Measurements from ENCODE around the gene TRIM54. TPM values are rescaled to one million over a fixed set of nuclear protein-coding genes. Genes with fewer than 3 reads are reported as not detected.
A peak's percentile ranks its signal among the peaks of the same experiment; 100 is the strongest.

Gene TRIM54
- total RNA-seq, 3 donors from 2014 or later = 0.21 to 0.40 (median 0.22) TPM

DNA sequence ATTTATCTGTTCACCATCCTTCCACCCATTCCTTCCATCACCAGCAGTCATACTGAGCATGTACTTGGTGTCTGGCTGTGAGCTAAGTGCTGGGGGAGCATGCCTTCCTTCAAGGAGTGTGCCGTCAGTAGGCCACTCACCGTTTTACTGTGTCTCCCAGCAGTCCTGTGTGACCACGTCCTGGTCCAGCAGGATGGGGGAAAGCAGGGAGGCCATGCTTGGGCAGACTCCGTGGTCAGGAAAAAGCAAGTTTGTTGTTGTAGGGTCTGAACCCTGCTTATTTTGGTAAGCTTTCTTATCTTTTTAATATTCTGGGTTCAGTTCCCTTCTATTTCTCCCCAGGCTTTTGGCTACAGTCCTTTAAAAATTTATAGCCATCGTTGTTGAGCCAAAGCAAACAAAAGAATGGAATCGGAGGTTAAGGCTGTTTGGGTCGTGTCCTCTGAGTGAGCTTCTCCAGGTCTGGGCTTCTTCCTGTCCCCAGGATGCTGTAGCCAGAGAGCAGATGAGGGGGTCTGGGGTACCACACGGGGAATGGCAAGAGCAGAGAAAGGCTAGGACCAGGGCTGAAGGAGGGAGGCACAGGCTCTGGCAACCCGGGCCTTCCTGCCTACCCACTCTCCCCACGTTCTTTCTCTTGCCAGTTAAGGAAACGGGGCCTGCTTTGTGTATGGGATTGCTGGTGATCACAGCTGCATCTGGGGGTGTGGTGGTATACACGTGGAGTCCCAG is 32.9 kb upstream of the TRIM54 start:
- Mint-ChIP-seq H3K9me3 (no peaks in the 10 kb centered on the region), H3K4me1 (ENCODE audit: low read depth) (no peaks in the 10 kb centered on the region)
- ATAC-seq = no peak

DNA sequence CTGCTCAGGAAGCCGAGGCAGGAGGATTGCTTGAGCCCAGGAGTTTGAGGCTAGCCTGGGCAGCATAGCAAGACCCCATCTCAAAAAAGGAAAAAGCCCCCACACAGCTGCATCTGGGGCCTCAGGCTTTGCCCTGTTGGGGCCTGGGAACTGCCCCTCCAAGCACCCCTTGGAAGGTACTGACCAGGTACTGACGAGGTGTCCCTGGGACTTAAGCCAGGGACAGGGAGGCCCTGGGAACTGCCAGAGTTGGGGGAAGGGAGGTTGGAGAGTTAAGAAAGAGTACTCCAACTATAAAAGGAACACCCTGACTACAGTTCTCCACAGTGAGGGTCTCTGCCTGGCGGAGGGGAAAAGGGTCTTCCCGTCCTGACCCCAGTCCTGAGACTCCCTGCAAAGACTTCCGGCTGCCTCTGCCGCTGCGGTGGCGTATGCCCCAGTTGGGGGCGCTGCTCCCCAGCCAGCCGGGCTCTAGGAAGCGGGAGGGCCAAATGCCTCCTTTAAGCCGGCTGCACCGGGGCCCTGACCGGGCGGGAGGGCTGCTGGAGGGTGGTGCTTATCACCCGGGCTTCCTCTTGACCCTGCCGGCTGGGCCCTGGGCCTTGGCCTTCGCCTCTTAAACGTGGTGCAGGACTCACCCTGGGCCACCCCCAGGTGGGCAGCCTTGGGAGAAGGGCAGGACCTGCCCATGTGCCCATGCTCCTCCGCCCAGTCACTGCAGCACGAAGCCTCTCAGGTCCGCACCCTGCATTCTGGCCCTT is 32.2 kb upstream of the TRIM54 start:
- DNase-seq (peak; percentile 27), ATAC-seq (peak; percentile 76)
- no peaks in the 10 kb centered on the region for H3K4me1 Mint-ChIP-seq (ENCODE audit: low read depth)
- H3K9me3 Mint-ChIP-seq = no peaks in the 10 kb centered on the region
- peaks cover 28% of the 10 kb centered on the region for H3K27me3 Mint-ChIP-seq (ENCODE audit: low read depth)
- H3K4me3 Mint-ChIP-seq = no peak overlapping the region
- H3K36me3 Mint-ChIP-seq (ENCODE audit: insufficient read depth) = no peaks in the 10 kb centered on the region

More for the DNA sequence above, 32.9 kb upstream of the TRIM54 start:
- no peaks in the 10 kb centered on the region for H3K36me3 Mint-ChIP-seq (ENCODE audit: insufficient read depth)
- no peak overlapping the region for H3K4me3 Mint-ChIP-seq
- no peak for DNase-seq
- peaks cover 21% of the 10 kb centered on the region for H3K27me3 Mint-ChIP-seq (ENCODE audit: low read depth)

DNA sequence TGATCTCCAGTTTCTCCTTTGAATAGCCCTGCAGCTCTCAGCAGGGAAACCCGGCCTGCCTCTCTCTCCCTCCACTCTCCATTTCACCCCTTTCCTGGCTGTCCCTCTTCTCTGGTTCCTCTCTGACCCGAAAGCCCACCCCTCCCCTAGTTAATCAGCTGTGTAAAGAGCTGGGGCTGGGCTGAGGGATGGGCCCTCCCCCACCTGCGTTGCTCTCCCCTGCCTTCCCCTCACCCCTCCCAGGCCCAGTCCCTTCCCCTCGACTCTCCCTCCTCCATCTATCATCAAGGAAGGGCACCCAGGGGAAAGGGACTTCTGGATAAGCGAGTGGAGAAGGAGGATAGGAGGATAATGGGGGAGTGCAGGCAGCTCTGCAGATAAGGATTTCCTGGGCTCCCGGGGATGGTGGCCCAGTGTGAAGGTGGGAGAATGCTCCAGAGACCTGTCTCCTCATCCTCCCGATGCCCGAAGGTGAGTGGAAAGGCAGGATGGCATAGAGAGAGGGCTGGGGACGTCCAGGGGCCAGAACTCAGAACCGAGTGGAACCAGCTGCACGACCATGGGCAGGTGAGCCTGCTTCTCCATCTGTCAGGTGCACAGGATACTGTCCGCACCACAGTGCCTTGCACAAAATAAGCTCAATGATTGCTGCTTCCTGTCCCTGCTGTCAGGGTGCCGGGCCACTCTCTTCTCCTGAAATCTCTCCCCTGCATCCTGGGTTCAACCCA is 31.4 kb upstream of the TRIM54 start:
- Mint-ChIP-seq H3K9me3 (no peaks in the 10 kb centered on the region), H3K36me3 (ENCODE audit: insufficient read depth) (no peaks in the 10 kb centered on the region), H3K4me3 (no peak overlapping the region), H3K27me3 (ENCODE audit: low read depth) (peaks cover 33% of the 10 kb centered on the region), H3K4me1 (ENCODE audit: low read depth) (no peaks in the 10 kb centered on the region)
- no peak for DNase-seq
- ATAC-seq = no peak

DNA sequence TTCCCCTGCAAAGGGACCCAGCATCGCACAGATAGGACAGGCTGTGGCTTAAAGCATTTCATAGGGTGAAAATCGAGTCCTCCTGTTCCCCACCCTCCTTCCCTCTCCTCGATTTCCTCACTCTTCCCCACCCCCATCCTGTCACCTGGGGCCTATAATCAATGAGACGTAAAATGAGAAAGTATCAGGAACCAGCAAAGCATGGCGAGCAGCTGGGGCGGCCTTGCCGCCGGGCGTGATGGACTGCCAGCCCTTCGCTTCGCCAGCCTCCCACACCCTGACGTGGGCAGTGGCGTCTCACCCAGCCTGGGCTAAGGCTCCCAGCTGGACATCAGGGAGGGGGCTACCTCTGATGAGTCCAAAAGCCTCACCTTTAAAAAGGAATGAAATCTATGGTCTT is 30.5 kb upstream of the TRIM54 start:
- no peaks in the 10 kb centered on the region for H3K9me3 Mint-ChIP-seq
- no peak for DNase-seq
- peaks cover 43% of the 10 kb centered on the region for H3K27me3 Mint-ChIP-seq (ENCODE audit: low read depth)
- no peaks in the 10 kb centered on the region for H3K36me3 Mint-ChIP-seq (ENCODE audit: insufficient read depth)
- no peak for ATAC-seq
- H3K4me3 Mint-ChIP-seq = no peak overlapping the region
- no peaks in the 10 kb centered on the region for H3K4me1 Mint-ChIP-seq (ENCODE audit: low read depth)

DNA sequence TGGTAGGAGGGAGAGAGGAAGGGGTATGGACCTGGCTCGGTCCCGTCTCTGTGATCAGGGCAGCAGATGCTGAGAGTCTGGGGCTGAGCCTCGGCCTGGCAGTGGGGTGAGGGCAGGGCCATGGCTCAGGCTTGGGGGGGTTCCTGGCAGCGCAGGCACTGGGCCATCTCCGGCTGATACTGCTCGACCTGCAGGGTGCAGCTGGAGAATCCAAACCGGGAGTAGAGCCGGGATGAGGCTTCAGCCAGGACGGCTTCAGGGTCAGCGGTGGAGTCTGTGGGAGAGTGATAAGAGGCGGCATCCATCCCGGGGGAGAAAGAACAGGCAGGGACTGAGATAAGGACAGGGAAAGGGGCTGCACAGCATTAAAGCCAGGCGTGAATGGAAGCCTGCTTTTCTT is 27.0 kb upstream of the TRIM54 start:
- Mint-ChIP-seq H3K9me3 (no peaks in the 10 kb centered on the region), H3K4me1 (ENCODE audit: low read depth) (no peaks in the 10 kb centered on the region), H3K27me3 (ENCODE audit: low read depth) (peaks cover 65% of the 10 kb centered on the region), H3K4me3 (no peak overlapping the region), H3K36me3 (ENCODE audit: insufficient read depth) (no peaks in the 10 kb centered on the region)
- DNase-seq (no peak), ATAC-seq (no peak)

DNA sequence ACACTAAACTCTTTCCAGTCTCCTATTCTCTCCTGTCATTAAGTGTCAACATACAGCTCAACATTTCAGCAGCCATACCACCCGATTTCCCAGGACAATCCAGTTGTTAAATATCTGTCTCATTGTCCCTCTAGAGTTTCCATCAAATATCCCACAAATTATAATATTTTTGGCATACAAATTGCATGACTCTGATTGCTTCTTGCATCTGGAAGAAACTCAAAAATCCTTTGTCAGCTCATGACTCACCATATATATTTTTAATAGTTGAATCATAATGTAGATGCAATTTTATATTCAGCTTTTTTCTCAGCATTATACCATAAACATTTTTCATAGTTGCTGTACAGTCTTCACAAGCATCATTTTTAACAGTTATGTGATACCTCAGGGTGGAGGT is 26.6 kb upstream of the TRIM54 start:
- DNase-seq (no peak), ATAC-seq (no peak)
- no peaks in the 10 kb centered on the region for H3K4me1 Mint-ChIP-seq (ENCODE audit: low read depth)
- H3K4me3 Mint-ChIP-seq = no peak overlapping the region
- H3K27me3 Mint-ChIP-seq (ENCODE audit: low read depth) = peaks cover 69% of the 10 kb centered on the region
- H3K9me3 Mint-ChIP-seq = no peaks in the 10 kb centered on the region
- no peaks in the 10 kb centered on the region for H3K36me3 Mint-ChIP-seq (ENCODE audit: insufficient read depth)

DNA sequence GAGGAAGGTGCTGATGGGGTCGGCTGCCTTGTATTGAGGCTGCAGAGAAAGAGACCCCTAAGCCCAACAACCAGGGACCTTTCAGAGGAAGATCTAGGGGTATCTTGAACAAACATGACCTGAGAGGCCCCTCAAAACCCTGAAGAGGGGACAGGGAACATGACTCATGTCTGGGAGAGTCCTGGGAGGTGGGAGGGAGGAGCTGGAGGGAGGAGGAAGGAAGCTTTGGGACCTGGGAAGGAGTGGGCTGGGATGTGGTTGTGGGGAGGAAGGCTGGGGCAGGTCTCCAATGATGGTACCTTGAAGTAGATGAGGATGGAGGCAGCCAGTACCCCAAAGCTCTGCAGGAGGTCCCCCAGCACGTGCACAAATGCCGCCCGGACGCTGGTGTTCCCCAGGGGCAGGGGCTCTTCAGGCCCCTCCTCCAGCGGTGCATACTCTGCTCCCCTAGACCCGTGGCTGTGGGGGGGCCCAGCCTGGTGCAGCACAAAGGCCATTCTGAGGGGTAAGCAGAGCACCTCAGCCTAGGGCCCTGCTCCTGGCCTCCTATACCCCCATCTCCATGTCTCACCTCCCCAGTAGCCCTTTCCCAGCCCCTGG is 25.3 kb upstream of the TRIM54 start:
- H3K27me3 Mint-ChIP-seq (ENCODE audit: low read depth) = peaks cover 73% of the 10 kb centered on the region

DNA sequence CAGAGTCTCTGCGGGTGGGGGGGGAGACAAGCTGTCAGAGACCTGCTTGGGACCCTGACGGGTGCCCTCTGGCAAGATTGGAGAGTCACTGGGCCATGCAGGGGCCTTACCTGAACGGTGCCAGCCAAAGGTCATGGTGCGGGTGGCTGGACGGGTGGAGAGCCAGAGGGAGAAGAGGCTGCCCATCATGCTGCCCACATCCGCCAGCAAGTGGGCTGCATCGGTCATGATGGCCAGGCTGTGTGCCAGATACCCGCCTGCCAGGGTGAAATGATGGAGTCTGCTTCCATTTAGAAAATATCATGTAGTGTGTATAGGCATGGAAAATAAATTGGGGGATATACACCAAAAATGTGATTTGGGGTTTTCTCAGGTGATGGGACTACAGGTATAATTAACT is 24.2 kb upstream of the TRIM54 start:
- no peak overlapping the region for H3K4me3 Mint-ChIP-seq
- ATAC-seq (no peak), DNase-seq (no peak)
- H3K4me1 Mint-ChIP-seq (ENCODE audit: low read depth) = peaks cover 13% of the 10 kb centered on the region
- H3K9me3 Mint-ChIP-seq = no peaks in the 10 kb centered on the region
- no peaks in the 10 kb centered on the region for H3K36me3 Mint-ChIP-seq (ENCODE audit: insufficient read depth)
- peaks cover 69% of the 10 kb centered on the region for H3K27me3 Mint-ChIP-seq (ENCODE audit: low read depth)

More for the DNA sequence above, 25.3 kb upstream of the TRIM54 start:
- H3K9me3 Mint-ChIP-seq = no peaks in the 10 kb centered on the region
- peaks cover 12% of the 10 kb centered on the region for H3K4me1 Mint-ChIP-seq (ENCODE audit: low read depth)
- DNase-seq (no peak), ATAC-seq (no peak)
- no peaks in the 10 kb centered on the region for H3K36me3 Mint-ChIP-seq (ENCODE audit: insufficient read depth)
- H3K4me3 Mint-ChIP-seq = no peak overlapping the region

DNA sequence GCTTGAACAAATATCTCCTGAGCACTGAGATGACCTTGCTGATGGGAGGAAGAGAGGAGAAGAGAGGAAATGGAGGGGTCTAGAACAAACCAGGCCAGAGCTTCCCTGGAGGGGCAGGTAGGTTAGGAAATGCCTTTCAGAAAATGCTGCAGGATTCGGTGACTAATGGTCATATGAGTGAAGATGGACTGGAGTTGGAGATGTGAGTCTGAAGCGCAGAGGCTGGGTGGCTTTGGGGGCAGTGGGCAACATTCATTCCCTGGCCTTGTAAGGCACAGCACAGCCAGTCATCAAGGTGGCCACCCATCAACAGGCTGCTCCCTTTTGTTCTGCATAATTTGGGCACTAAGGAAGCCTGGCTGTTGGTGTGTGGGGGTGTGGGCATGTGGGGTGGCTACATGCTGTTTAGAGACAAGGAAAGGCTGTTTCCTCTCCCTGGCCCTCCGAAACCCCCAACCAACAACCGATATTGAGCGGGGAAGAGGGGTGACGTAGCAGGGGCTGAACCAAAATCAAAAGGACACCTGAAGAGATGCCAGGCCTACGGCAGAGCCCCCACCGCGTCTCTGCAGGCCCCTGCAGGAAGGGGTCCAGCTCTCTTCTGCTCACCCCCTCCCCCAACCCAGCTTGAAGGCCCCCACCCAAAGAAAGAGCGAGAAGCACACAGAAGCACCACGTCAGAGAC is 20.8 kb upstream of the TRIM54 start:
- peaks cover 33% of the 10 kb centered on the region for H3K4me1 Mint-ChIP-seq (ENCODE audit: low read depth)

DNA sequence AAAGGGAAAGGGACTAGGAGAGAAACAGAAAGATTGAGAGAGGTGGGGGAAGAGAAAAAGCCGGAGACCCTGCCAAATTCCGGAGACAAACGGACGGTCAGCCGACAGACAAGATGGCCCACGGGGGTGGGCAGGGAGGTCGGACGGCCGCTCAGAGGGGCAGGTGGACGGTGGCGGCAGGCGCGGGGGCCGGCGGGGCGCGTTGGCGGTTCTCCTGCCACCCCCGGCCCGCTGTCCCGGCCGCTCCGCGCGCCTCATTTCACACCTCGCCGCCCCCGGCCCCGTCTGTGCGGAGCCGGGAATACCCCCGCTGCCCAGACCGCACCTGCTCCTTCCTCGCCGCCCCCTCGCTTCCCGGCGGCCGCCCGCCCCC is 20.3 kb upstream of the TRIM54 start:
- H3K4me1 Mint-ChIP-seq (ENCODE audit: low read depth) = peaks cover 33% of the 10 kb centered on the region
- DNase-seq (no peak), ATAC-seq (no peak)
- H3K9me3 Mint-ChIP-seq = no peaks in the 10 kb centered on the region
- no peaks in the 10 kb centered on the region for H3K36me3 Mint-ChIP-seq (ENCODE audit: insufficient read depth)
- H3K4me3 Mint-ChIP-seq = peak overlapping the region; percentile 53
- H3K27me3 Mint-ChIP-seq (ENCODE audit: low read depth) = peaks cover 65% of the 10 kb centered on the region

More for the DNA sequence above, 20.8 kb upstream of the TRIM54 start:
- H3K4me3 Mint-ChIP-seq = peak overlapping the region; percentile 53
- DNase-seq (no peak), ATAC-seq (no peak)
- H3K36me3 Mint-ChIP-seq (ENCODE audit: insufficient read depth) = no peaks in the 10 kb centered on the region
- H3K9me3 Mint-ChIP-seq = no peaks in the 10 kb centered on the region
- H3K27me3 Mint-ChIP-seq (ENCODE audit: low read depth) = peaks cover 71% of the 10 kb centered on the region

DNA sequence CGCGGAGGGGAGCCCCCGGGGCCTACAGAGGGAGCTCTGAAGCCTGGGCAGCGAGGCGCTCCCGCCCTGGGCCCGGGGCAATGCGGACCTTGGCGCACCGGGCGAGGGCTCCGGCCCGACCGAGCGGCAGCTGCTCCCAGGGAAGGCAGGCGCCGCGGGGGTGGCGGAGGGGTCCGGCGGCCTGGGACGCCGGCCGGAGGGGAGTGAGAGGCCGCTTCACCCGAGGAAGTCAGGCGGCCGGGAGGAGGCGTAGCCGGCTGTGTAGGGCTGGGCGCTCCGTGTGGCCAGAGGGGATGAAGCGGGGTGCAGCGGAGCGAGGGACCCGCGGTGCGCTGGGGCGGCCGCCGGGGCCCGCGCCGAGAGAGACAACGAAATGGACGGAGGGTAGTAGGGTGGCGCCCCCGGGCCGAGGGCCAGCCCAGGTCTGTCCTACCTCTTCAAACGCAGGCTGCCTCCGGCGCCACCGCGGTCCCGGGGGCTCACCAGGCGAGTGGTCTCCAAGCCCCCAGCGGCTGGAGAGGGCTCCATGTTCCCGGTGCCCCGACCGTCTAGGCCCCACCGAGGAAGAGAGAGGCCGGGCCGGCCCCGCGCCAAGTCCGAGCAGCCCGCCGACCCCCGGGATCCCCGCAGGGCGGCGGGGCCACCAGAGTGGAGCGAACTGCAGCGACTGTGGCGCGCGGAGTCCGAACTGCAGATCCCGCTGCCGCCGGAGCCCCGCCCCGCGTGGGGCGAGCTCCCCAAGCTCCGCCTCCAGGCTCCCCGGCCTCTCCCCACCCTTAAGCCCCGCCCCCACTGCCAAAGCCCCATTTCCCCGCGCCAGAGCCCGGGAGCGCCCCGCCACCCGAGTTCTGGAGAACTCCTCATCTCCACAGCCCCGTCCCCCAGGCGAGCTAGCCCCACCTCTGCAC is 19.6 kb upstream of the TRIM54 start, which contains the start of gene SLC30A3:
Gene SLC30A3 (minus strand): TSS at position 669 of the 908 bp plus-strand sequence. CDS start 141 bp downstream, at position 528.
- H3K4me1 Mint-ChIP-seq (ENCODE audit: low read depth) = peaks cover 33% of the 10 kb centered on the region
- peak; percentile 62 to 72 for ATAC-seq
- no peaks in the 10 kb centered on the region for H3K36me3 Mint-ChIP-seq (ENCODE audit: insufficient read depth)
- H3K27me3 Mint-ChIP-seq (ENCODE audit: low read depth) = peaks cover 59% of the 10 kb centered on the region
- H3K4me3 Mint-ChIP-seq = peak within 1 kb of the TSS; percentile 86
- H3K9me3 Mint-ChIP-seq = no peaks in the 10 kb centered on the region
- peak; percentile 70 for DNase-seq

DNA sequence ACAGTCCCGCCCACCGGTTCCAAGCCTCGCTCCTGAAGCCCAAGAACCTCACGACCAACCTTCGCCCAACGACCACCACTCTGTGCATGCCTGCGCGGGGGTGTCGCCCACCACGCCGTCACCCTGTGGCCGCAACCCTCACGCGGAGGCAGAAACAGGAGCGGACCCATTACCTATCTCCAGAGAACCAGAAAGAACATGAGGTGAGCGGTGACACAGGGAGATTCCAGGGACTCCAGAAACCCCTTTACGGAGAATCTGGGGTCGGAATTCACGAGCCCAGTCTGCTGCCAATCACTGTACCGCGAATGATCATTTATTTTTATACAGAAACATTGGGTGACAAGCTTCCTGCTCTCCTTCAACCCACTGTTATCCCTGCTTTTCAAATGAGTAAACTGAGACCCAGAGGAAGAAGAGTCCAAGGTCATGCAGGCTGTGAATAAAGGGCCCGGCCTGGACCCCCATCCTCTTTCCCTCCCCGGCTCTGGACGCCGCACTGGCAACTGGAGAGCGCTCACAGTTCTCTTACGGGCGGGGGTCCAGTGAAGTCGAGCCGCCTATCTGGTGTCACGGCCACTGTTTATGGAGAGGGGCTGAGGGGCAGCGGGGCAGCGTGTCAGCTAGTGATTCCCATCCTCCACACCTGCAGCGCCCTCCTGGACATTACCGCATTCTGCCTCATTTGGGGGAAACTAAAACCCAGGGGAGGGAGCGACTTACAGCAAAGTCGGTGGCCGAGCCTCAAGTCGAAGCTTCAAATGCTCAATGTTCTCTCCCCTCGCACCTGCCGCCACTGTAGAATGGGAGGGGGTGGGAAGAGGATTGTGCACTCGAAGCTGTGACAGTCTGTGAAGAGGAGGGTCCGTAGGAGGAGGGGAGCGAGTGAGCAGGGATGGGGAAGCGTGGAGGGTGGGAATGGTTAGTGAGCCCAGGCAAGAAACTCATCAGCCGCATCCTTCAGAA is 18.7 kb upstream of the TRIM54 start:
- Mint-ChIP-seq H3K27me3 (ENCODE audit: low read depth) (peaks cover 51% of the 10 kb centered on the region), H3K9me3 (no peaks in the 10 kb centered on the region), H3K4me3 (peak overlapping the region; percentile 86), H3K4me1 (ENCODE audit: low read depth) (peaks cover 33% of the 10 kb centered on the region), H3K36me3 (ENCODE audit: insufficient read depth) (no peaks in the 10 kb centered on the region)
- no peak for ATAC-seq
- no peak for DNase-seq
